ENCODE results near the gene PFKFB2.

The PFKFB2 gene

GRCh38 chr1:207070811-207071210, 17.7 kb downstream of the PFKFB2 start:
- Histone ChIP-seq H3K9ac (ENCODE audit: low read length) (no peak overlapping the region), H3K27ac (ENCODE audit: low read depth, low read length) (no peak overlapping the region), H3K4me3 (ENCODE audit: low read depth, low read length) (no peak overlapping the region), H3K36me3 (ENCODE audit: control insufficient read depth, insufficient read depth, low read length) (peaks cover 64% of the 10 kb centered on the region), H3K9me3 (ENCODE audit: control insufficient read depth, insufficient read depth, low read depth, low read length) (no peaks in the 10 kb centered on the region), H3K27me3 (ENCODE audit: control insufficient read depth, insufficient read depth, low read length) (no peaks in the 10 kb centered on the region), H3K4me1 (ENCODE audit: control insufficient read depth, insufficient read depth, low read length) (no peaks in the 10 kb centered on the region)

- peaks cover 61% of the 10 kb centered on the region for H3K36me3 ChIP-seq (ENCODE audit: control insufficient read depth, insufficient read depth, low read length)
- no peak overlapping the region for H3K9ac ChIP-seq (ENCODE audit: low read length)
- no peaks in the 10 kb centered on the region for H3K9me3 ChIP-seq (ENCODE audit: control insufficient read depth, insufficient read depth, low read depth, low read length)
- H3K4me1 ChIP-seq (ENCODE audit: control insufficient read depth, insufficient read depth, low read length), result no peaks in the 10 kb centered on the region
- no peak overlapping the region for H3K4me3 ChIP-seq (ENCODE audit: low read depth, low read length)
- no peaks in the 10 kb centered on the region for H3K27me3 ChIP-seq (ENCODE audit: control insufficient read depth, insufficient read depth, low read length)
- H3K27ac ChIP-seq (ENCODE audit: low read depth, low read length), result no peak overlapping the region
Measured at GRCh38 chr1:207071426-207071825, 18.4 kb downstream of the PFKFB2 start.

GRCh38 chr1:207072233-207072632, 19.2 kb downstream of the PFKFB2 start:
- Histone ChIP-seq H3K4me1 (ENCODE audit: control insufficient read depth, insufficient read depth, low read length) (no peaks in the 10 kb centered on the region), H3K36me3 (ENCODE audit: control insufficient read depth, insufficient read depth, low read length) (peaks cover 56% of the 10 kb centered on the region), H3K4me3 (ENCODE audit: low read depth, low read length) (no peak overlapping the region), H3K9me3 (ENCODE audit: control insufficient read depth, insufficient read depth, low read depth, low read length) (no peaks in the 10 kb centered on the region), H3K27ac (ENCODE audit: low read depth, low read length) (no peak overlapping the region), H3K27me3 (ENCODE audit: control insufficient read depth, insufficient read depth, low read length) (no peaks in the 10 kb centered on the region), H3K9ac (ENCODE audit: low read length) (no peak overlapping the region)

GRCh38 chr1:207073906-207074820, 21.1 kb downstream of the PFKFB2 start:
- Histone ChIP-seq H3K27me3 (ENCODE audit: control insufficient read depth, insufficient read depth, low read length) (no peaks in the 10 kb centered on the region), H3K36me3 (ENCODE audit: control insufficient read depth, insufficient read depth, low read length) (peaks cover 46% of the 10 kb centered on the region), H3K4me1 (ENCODE audit: control insufficient read depth, insufficient read depth, low read length) (0 out of 2 replicates have a peak, but pooled peaks cover 4% of the 10 kb centered on the region), H3K4me3 (ENCODE audit: low read depth, low read length) (no peak overlapping the region), H3K27ac (ENCODE audit: low read depth, low read length) (no peak overlapping the region), H3K9ac (ENCODE audit: low read length) (no peak overlapping the region), H3K9me3 (ENCODE audit: control insufficient read depth, insufficient read depth, low read depth, low read length) (no peaks in the 10 kb centered on the region)

GRCh38 chr1:207076181-207076955, 23.3 kb downstream of the PFKFB2 start:
- Histone ChIP-seq H3K4me3 (ENCODE audit: low read depth, low read length) (no peak overlapping the region), H3K9ac (ENCODE audit: low read length) (no peak overlapping the region), H3K27me3 (ENCODE audit: control insufficient read depth, insufficient read depth, low read length) (no peaks in the 10 kb centered on the region), H3K27ac (ENCODE audit: low read depth, low read length) (no peak overlapping the region), H3K4me1 (ENCODE audit: control insufficient read depth, insufficient read depth, low read length) (0 out of 2 replicates have a peak, but pooled peaks cover 4% of the 10 kb centered on the region), H3K36me3 (ENCODE audit: control insufficient read depth, insufficient read depth, low read length) (peaks cover 25% of the 10 kb centered on the region), H3K9me3 (ENCODE audit: control insufficient read depth, insufficient read depth, low read depth, low read length) (no peaks in the 10 kb centered on the region)

- no peak overlapping the region for H3K9ac ChIP-seq (ENCODE audit: low read length)
- no peaks in the 10 kb centered on the region for H3K27me3 ChIP-seq (ENCODE audit: control insufficient read depth, insufficient read depth, low read length)
- H3K4me3 ChIP-seq (ENCODE audit: low read depth, low read length), result no peak overlapping the region
- H3K9me3 ChIP-seq (ENCODE audit: control insufficient read depth, insufficient read depth, low read depth, low read length), result no peaks in the 10 kb centered on the region
- peaks cover 19% of the 10 kb centered on the region for H3K36me3 ChIP-seq (ENCODE audit: control insufficient read depth, insufficient read depth, low read length)
- 0 out of 2 replicates have a peak, but pooled peaks cover 4% of the 10 kb centered on the region for H3K4me1 ChIP-seq (ENCODE audit: control insufficient read depth, insufficient read depth, low read length)
- no peak overlapping the region for H3K27ac ChIP-seq (ENCODE audit: low read depth, low read length)
Measured at GRCh38 chr1:207077012-207077411, 23.9 kb downstream of the PFKFB2 start.

GRCh38 chr1:207077470-207078377, 24.6 kb downstream of the PFKFB2 start:
- Histone ChIP-seq H3K27me3 (ENCODE audit: control insufficient read depth, insufficient read depth, low read length) (no peaks in the 10 kb centered on the region), H3K27ac (ENCODE audit: low read depth, low read length) (no peak overlapping the region), H3K9ac (ENCODE audit: low read length) (no peak overlapping the region), H3K4me3 (ENCODE audit: low read depth, low read length) (no peak overlapping the region), H3K36me3 (ENCODE audit: control insufficient read depth, insufficient read depth, low read length) (peaks cover 12% of the 10 kb centered on the region), H3K4me1 (ENCODE audit: control insufficient read depth, insufficient read depth, low read length) (0 out of 2 replicates have a peak, but pooled peaks cover 4% of the 10 kb centered on the region), H3K9me3 (ENCODE audit: control insufficient read depth, insufficient read depth, low read depth, low read length) (no peaks in the 10 kb centered on the region)

- Histone ChIP-seq H3K27me3 (ENCODE audit: control insufficient read depth, insufficient read depth, low read length) (no peaks in the 10 kb centered on the region), H3K36me3 (ENCODE audit: control insufficient read depth, insufficient read depth, low read length) (0 out of 2 replicates have a peak, but pooled peaks cover 9% of the 10 kb centered on the region), H3K4me3 (ENCODE audit: low read depth, low read length) (no peak overlapping the region), H3K9ac (ENCODE audit: low read length) (no peak overlapping the region), H3K27ac (ENCODE audit: low read depth, low read length) (no peak overlapping the region), H3K4me1 (ENCODE audit: control insufficient read depth, insufficient read depth, low read length) (0 out of 2 replicates have a peak, but pooled peaks cover 4% of the 10 kb centered on the region), H3K9me3 (ENCODE audit: control insufficient read depth, insufficient read depth, low read depth, low read length) (no peaks in the 10 kb centered on the region)
Measured at GRCh38 chr1:207078578-207079132, 25.6 kb downstream of the PFKFB2 start.

GRCh38 chr1:207079706-207080241, 26.7 kb downstream of the PFKFB2 start:
- Histone ChIP-seq H3K4me1 (ENCODE audit: control insufficient read depth, insufficient read depth, low read length) (peaks cover 4% of the 10 kb centered on the region; the same call in 1 of the 2 replicates), H3K4me3 (ENCODE audit: low read depth, low read length) (no peak overlapping the region), H3K27ac (ENCODE audit: low read depth, low read length) (no peak overlapping the region), H3K36me3 (ENCODE audit: control insufficient read depth, insufficient read depth, low read length) (0 out of 2 replicates have a peak, but pooled peaks cover 9% of the 10 kb centered on the region), H3K9ac (ENCODE audit: low read length) (no peak overlapping the region), H3K27me3 (ENCODE audit: control insufficient read depth, insufficient read depth, low read length) (no peaks in the 10 kb centered on the region), H3K9me3 (ENCODE audit: control insufficient read depth, insufficient read depth, low read depth, low read length) (no peaks in the 10 kb centered on the region)

- no peak overlapping the region for H3K9ac ChIP-seq (ENCODE audit: low read length)
- H3K9me3 ChIP-seq (ENCODE audit: control insufficient read depth, insufficient read depth, low read depth, low read length), result no peaks in the 10 kb centered on the region
- no peaks in the 10 kb centered on the region for H3K27me3 ChIP-seq (ENCODE audit: control insufficient read depth, insufficient read depth, low read length)
- no peak overlapping the region for H3K4me3 ChIP-seq (ENCODE audit: low read depth, low read length)
- H3K4me1 ChIP-seq (ENCODE audit: control insufficient read depth, insufficient read depth, low read length), result peaks cover 6% of the 10 kb centered on the region; the same call in 1 of the 2 replicates
- H3K36me3 ChIP-seq (ENCODE audit: control insufficient read depth, insufficient read depth, low read length), result 0 out of 2 replicates have a peak, but pooled peaks cover 5% of the 10 kb centered on the region
- no peak overlapping the region for H3K27ac ChIP-seq (ENCODE audit: low read depth, low read length)
Measured at GRCh38 chr1:207081088-207081487, 28.0 kb downstream of the PFKFB2 start.
